Stimulated activated naive B cell treated with anti-CD40 and anti-IgM and Interleukin-4, amounts not matched to agents 10 μg/mL and 1 μg/mL and 100 μg/mL, for 72 hours (primary cell): Measurements from ENCODE around the gene PHOX2B.
A peak's percentile ranks its signal among the peaks of the same experiment; 100 is the strongest.
"Not testable (repeated sequence)": the region's sequence is repeated elsewhere in the genome, so short reads cannot be mapped to it uniquely, and the experiment has no call there.

ENCODE experiments used
- ATAC-seq, 2 donors: fragments of 150-1000 bp; cut with Tn5 transposase; replicated peaks; 2 replicates each; pipeline ENCODE4 v1.10.0; 2021; ENCODE audit warnings: moderate library complexity in 1 of 2
- DNase-seq: peaks from one replicate; pipeline ENCODE4 v3.0.0; 2021
- H3K27ac Mint-ChIP-seq: one replicate; pipeline ENCODE4 v1.8.0; 2022; ENCODE audit warnings: mild to moderate bottlenecking, mixed read lengths
- H3K27me3 Mint-ChIP-seq, 2 donors: one replicate each; pipeline ENCODE4 v1.8.0; 2022; ENCODE audit warnings: mixed read lengths in 2 of 2
- H3K36me3 Mint-ChIP-seq, 2 donors: one replicate each; pipeline ENCODE4 v1.8.0; 2022; ENCODE audit warnings: mixed read lengths in 2 of 2, mild to moderate bottlenecking in 1 of 2
- H3K4me1 Mint-ChIP-seq, 2 donors: one replicate each; pipeline ENCODE4 v1.8.0; 2022; ENCODE audit warnings: mixed read lengths in 2 of 2, mild to moderate bottlenecking in 1 of 2
- H3K4me3 Mint-ChIP-seq, 2 donors: one replicate each; pipeline ENCODE4 v1.8.0; 2022; ENCODE audit warnings: mild to moderate bottlenecking in 2 of 2, mixed read lengths in 2 of 2, moderate library complexity in 1 of 2
- H3K9me3 Mint-ChIP-seq, 2 donors: one replicate each; pipeline ENCODE4 v1.8.0; 2022; ENCODE audit warnings: mixed read lengths in 2 of 2, mild to moderate bottlenecking in 1 of 2

The PHOX2B gene

GRCh38 chr4:41744572-41745291 lies 3.8 kb downstream of the PHOX2B start:
- peaks cover 2 to 14% of the 10 kb centered on the region in 2 donors for H3K36me3 Mint-ChIP-seq
- H3K4me3 Mint-ChIP-seq = peak overlapping the region in 1 of 2 donors; percentile 37
- peak overlapping the region; percentile 25 for H3K27ac Mint-ChIP-seq
- H3K4me1 Mint-ChIP-seq = peaks cover 5 to 9% of the 10 kb centered on the region in 2 donors
- H3K27me3 Mint-ChIP-seq = peaks cover 65 to 86% of the 10 kb centered on the region in 2 donors
- peaks cover 0 to 3% of the 10 kb centered on the region in 2 donors for H3K9me3 Mint-ChIP-seq
- DNase-seq (no peak), ATAC-seq (no peak)

GRCh38 chr4:41741354-41741753 lies 7.2 kb downstream of the PHOX2B start:
- ATAC-seq (no peak), DNase-seq (no peak)
- H3K36me3 Mint-ChIP-seq = peaks cover 0 to 9% of the 10 kb centered on the region in 2 donors
- H3K27me3 Mint-ChIP-seq = peaks cover 35 to 60% of the 10 kb centered on the region in 2 donors
- no peak overlapping the region for H3K27ac Mint-ChIP-seq
- peaks cover 0 to 3% of the 10 kb centered on the region in 2 donors for H3K9me3 Mint-ChIP-seq
- peaks cover 0 to 2% of the 10 kb centered on the region in 2 donors for H3K4me1 Mint-ChIP-seq
- no peak overlapping the region for H3K4me3 Mint-ChIP-seq

DNA sequence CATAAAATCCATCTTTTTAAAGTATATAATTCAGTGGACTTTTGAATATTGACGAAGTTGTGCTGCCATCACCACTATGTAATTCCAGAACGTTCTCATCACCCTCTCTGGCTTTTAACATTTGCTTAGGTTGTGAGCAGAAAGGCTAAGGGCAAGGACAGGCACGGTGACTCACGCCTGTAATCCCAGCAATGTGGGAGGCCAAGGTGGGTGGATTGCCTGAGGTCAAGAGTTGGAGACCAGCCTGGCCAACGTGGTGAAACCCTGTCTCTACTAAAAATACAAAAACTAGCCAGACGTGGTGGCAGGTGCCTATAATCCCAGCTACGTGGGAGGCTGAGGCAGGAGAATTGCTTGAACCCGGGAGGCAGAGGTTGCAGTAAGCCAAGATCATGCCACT lies 11.0 kb downstream of the PHOX2B start:
- H3K36me3 Mint-ChIP-seq, H3K4me3 Mint-ChIP-seq, ATAC-seq, H3K27ac Mint-ChIP-seq, DNase-seq, H3K9me3 Mint-ChIP-seq, H3K4me1 Mint-ChIP-seq: not testable (repeated sequence)
- H3K27me3 Mint-ChIP-seq = peaks cover 25 to 38% of the 10 kb centered on the region in 2 donors

DNA sequence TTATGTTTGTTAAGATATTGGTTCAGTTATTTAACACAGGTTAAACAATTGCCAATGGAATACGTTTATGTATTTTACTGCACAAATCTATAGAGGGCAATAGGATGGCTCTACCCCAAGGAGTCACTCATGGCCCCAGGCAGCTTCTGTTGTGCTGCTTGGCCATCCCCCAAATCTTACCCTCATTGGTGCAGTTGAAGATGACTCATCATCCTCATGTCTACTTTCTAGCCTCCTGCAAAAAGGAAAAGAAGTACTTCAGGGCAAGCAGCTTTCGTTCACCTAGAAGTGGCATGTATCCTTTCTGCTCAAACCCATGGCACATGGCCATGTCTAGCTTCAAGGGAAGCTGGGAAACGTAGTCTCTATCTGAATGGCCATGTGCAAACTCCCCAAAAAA lies 14.2 kb downstream of the PHOX2B start:
- Mint-ChIP-seq H3K27ac (no peak overlapping the region), H3K9me3 (peaks cover 0 to 2% of the 10 kb centered on the region in 2 donors), H3K36me3 (no peaks in the 10 kb centered on the region), H3K4me1 (no peaks in the 10 kb centered on the region), H3K27me3 (peaks cover 18 to 21% of the 10 kb centered on the region in 2 donors), H3K4me3 (no peak overlapping the region)
- no peak for ATAC-seq
- DNase-seq = no peak

GRCh38 chr4:41731569-41732126 lies 16.9 kb downstream of the PHOX2B start:
- H3K9me3 Mint-ChIP-seq = peaks cover 0 to 2% of the 10 kb centered on the region in 2 donors
- H3K4me3 Mint-ChIP-seq = no peak overlapping the region
- no peaks in the 10 kb centered on the region for H3K4me1 Mint-ChIP-seq
- H3K36me3 Mint-ChIP-seq = no peaks in the 10 kb centered on the region
- H3K27ac Mint-ChIP-seq = no peak overlapping the region
- ATAC-seq (no peak), DNase-seq (no peak)
- H3K27me3 Mint-ChIP-seq = peaks cover 21 to 23% of the 10 kb centered on the region in 2 donors

DNA sequence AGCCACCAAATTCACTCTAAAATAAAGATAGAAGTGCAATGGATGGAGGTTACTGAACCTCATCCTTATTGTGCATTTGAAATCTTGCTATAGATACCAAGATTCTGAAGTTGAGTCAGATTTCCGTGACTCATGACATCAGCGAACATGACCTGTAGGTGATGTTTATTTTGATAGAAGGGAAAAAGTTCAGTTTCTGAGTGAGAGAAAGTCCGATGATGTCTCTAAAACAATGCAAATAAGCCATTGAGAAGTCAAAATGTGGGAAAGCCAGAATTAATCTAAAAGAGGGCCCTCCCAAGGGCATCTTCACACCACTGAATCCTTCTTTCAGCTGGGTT lies 20.0 kb downstream of the PHOX2B start:
- ATAC-seq (no peak), DNase-seq (no peak)
- Mint-ChIP-seq H3K4me1 (no peaks in the 10 kb centered on the region), H3K36me3 (peaks cover 3 to 6% of the 10 kb centered on the region in 2 donors), H3K4me3 (no peak overlapping the region), H3K27ac (no peak overlapping the region), H3K9me3 (peaks cover 5 to 6% of the 10 kb centered on the region in 2 donors), H3K27me3 (peaks cover 22 to 23% of the 10 kb centered on the region in 2 donors)

GRCh38 chr4:41727861-41728572 lies 20.5 kb downstream of the PHOX2B start:
- peaks cover 3 to 6% of the 10 kb centered on the region in 2 donors for H3K36me3 Mint-ChIP-seq
- peaks cover 5 to 6% of the 10 kb centered on the region in 2 donors for H3K9me3 Mint-ChIP-seq
- no peaks in the 10 kb centered on the region for H3K4me1 Mint-ChIP-seq
- H3K27me3 Mint-ChIP-seq = peaks cover 22 to 23% of the 10 kb centered on the region in 2 donors
- H3K27ac Mint-ChIP-seq = no peak overlapping the region
- ATAC-seq (no peak), DNase-seq (no peak)
- no peak overlapping the region for H3K4me3 Mint-ChIP-seq

DNA sequence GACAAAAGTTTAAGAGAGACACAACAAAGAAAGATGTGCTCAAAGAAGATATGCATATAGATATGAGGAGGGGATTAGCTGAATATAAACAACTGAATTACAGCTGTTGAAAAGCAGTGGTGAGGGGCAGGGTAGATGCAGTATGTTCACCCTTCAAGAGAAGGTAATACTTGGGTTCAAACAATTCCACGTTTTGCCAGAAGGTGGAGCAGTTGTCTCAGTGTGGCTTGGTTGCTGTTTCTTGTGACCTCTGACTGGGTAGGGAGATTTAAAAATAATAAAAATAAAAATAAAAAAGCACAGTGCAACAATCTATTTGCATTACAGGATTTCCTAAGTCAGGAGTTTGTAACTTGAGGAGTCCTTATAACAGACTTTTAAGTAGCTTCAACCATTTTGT lies 23.3 kb downstream of the PHOX2B start:
- no peak overlapping the region for H3K4me3 Mint-ChIP-seq
- no peak overlapping the region for H3K27ac Mint-ChIP-seq
- no peaks in the 10 kb centered on the region for H3K4me1 Mint-ChIP-seq
- ATAC-seq (no peak), DNase-seq (no peak)
- peaks cover 5 to 6% of the 10 kb centered on the region in 2 donors for H3K9me3 Mint-ChIP-seq
- peaks cover 8 to 21% of the 10 kb centered on the region in 2 donors for H3K27me3 Mint-ChIP-seq
- H3K36me3 Mint-ChIP-seq = peaks cover 3 to 6% of the 10 kb centered on the region in 2 donors

DNA sequence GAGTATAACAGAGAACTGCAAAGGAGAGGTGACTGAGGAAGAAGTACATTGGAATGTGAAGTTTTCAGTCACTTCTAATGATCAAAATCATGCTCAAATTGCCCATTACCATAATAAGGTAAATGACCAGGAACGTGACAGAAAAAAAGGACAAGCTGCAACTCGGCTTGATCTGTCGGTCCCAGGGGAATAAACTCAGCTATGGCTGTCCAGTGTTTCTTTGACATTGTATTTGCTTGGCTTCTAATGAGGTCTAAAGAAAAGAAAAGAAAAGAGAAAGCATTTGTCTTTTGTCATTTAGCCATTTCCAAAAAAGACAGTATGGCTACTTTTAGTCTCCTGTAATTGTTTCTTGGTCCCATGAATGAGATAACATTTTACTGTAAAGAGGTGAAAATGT lies 25.2 kb downstream of the PHOX2B start:
- peaks cover 10 to 12% of the 10 kb centered on the region in 2 donors for H3K27me3 Mint-ChIP-seq
- H3K4me3 Mint-ChIP-seq = no peak overlapping the region
- H3K27ac Mint-ChIP-seq = no peak overlapping the region
- DNase-seq (no peak), ATAC-seq (no peak)
- H3K9me3 Mint-ChIP-seq = peaks cover 6 to 9% of the 10 kb centered on the region in 2 donors
- no peaks in the 10 kb centered on the region for H3K4me1 Mint-ChIP-seq
- H3K36me3 Mint-ChIP-seq = peaks cover 3 to 6% of the 10 kb centered on the region in 2 donors

DNA sequence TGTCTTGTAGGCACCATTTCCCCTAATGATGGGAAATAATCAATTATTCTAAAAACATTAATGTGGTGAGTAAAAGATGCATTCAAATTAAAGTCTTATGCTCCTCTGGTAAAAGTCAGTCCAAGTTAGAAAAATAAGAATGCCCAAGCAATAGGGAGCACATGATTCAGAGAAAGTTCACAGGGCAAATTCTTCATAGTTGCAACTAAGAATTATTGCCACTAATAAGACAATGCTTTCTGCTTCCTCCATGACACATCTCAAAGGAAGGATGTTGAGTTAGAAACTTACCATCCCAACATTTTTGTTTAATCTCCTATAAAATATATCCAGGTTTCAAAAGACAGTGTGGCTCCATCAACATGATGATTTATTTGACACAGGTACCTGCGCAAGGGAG lies 26.3 kb downstream of the PHOX2B start:
- H3K4me1 Mint-ChIP-seq = no peaks in the 10 kb centered on the region
- ATAC-seq (no peak), DNase-seq (no peak)
- peaks cover 10 to 12% of the 10 kb centered on the region in 2 donors for H3K27me3 Mint-ChIP-seq
- no peak overlapping the region for H3K4me3 Mint-ChIP-seq
- H3K27ac Mint-ChIP-seq = no peak overlapping the region
- H3K36me3 Mint-ChIP-seq = peaks cover 3 to 6% of the 10 kb centered on the region in 2 donors
- H3K9me3 Mint-ChIP-seq = peaks cover 6 to 9% of the 10 kb centered on the region in 2 donors

GRCh38 chr4:41719417-41719816 lies 29.1 kb downstream of the PHOX2B start:
- Mint-ChIP-seq H3K4me3 (no peak overlapping the region), H3K36me3 (no peaks in the 10 kb centered on the region), H3K4me1 (no peaks in the 10 kb centered on the region), H3K9me3 (peaks cover 0 to 5% of the 10 kb centered on the region in 2 donors), H3K27ac (no peak overlapping the region), H3K27me3 (peaks cover 4 to 6% of the 10 kb centered on the region in 2 donors)
- DNase-seq = no peak
- no peak for ATAC-seq

DNA sequence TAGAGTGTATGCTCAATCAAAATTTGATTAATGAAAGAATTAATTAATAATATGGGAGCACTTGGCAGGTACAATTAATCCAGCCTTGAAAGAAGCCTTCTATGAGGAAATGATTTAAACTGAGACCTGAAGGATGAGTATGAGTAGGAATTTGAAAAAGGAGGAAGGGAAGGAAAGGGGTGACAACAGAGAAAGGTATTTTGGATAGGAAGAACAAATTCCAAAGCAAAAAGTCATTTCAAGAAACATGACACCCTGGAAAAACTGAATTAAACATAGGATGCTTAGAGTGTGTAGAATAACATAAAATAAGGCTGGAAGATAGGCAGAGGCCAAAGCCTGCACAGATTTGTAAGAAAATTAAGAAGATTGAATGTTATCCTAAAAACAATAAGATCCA lies 29.6 kb downstream of the PHOX2B start:
- DNase-seq (no peak), ATAC-seq (no peak)
- no peaks in the 10 kb centered on the region for H3K36me3 Mint-ChIP-seq
- H3K27ac Mint-ChIP-seq = no peak overlapping the region
- no peak overlapping the region for H3K4me3 Mint-ChIP-seq
- H3K4me1 Mint-ChIP-seq = no peaks in the 10 kb centered on the region
- H3K27me3 Mint-ChIP-seq = peaks cover 4 to 6% of the 10 kb centered on the region in 2 donors
- H3K9me3 Mint-ChIP-seq = peaks cover 0 to 5% of the 10 kb centered on the region in 2 donors

GRCh38 chr4:41715155-41715554 lies 33.4 kb downstream of the PHOX2B start:
- no peak for ATAC-seq
- no peak overlapping the region for H3K27ac Mint-ChIP-seq
- H3K4me3 Mint-ChIP-seq = no peak overlapping the region

DNA sequence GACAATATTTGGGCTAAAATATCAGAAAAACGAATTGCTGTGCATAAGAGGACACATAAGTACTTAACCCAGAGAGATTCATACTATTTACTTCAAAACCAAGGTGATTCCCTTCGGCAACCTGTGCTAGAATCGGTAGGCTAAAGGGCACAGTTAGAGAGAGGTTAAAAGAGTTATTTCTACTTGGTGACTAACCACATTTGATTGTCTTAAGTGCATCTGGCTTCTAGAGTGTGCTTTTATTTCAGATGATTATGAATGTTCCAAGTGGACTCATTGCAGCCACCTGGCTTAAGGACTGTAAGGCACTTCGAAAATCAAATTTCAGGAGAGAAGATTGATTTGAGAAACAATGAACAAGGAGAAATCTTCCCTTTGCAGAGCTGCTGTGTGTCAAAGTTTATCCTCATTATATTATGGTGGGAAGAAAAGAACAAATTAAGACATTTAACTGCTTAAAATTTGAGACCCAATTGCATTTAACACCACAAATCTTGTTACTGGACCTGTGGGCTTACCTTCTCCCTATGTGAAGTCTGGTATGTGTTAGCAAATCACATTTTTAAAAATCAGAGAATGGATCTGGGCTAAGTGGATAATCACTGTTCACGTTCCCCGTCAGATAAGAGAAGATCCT lies 34.0 kb downstream of the PHOX2B start:
- no peak for DNase-seq
- ATAC-seq = no peak
- Mint-ChIP-seq H3K27me3 (peaks cover 0 to 4% of the 10 kb centered on the region in 2 donors), H3K4me1 (no peaks in the 10 kb centered on the region), H3K9me3 (peaks cover 0 to 4% of the 10 kb centered on the region in 2 donors), H3K4me3 (no peak overlapping the region), H3K36me3 (no peaks in the 10 kb centered on the region), H3K27ac (no peak overlapping the region)

More at GRCh38 chr4:41715155-41715554, 33.4 kb downstream of the PHOX2B start:
- peaks cover 4 to 8% of the 10 kb centered on the region in 2 donors for H3K27me3 Mint-ChIP-seq
- DNase-seq = no peak
- H3K4me1 Mint-ChIP-seq = no peaks in the 10 kb centered on the region
- H3K9me3 Mint-ChIP-seq = peaks cover 0 to 8% of the 10 kb centered on the region in 2 donors
- no peaks in the 10 kb centered on the region for H3K36me3 Mint-ChIP-seq
